ENCODE measurements around the gene DCLK2.

- TF ChIP-seq CTCF (IDR thresholded peaks at IDR 0.05; ENCODE audit: poor library complexity, severe bottlenecking), result no peak
- no peak for TF ChIP-seq RAD21 (conservative IDR thresholded peaks at IDR 0.05)
- TF ChIP-seq EZH2 (IDR thresholded peaks at IDR 0.05; ENCODE audit: borderline replicate concordance, insufficient read depth, low read length, poor library complexity, severe bottlenecking), result no peak
- no peak for TF ChIP-seq REST (IDR thresholded peaks at IDR 0.05; ENCODE audit: borderline replicate concordance)
Measured at GRCh38 chr4:150074064-150074463, 4.2 kb upstream of the DCLK2 start.
